Activated gamma-delta T cell (primary cell): ENCODE measurements around the gene CAMSAP2.

Experiments
- DNase-seq: peaks from one replicate; lab custom pipeline; 2025; lab: John Stamatoyannopoulos, UW

Gene CAMSAP2

GRCh38 chr1:200849430-200849829 lies 110.7 kb downstream of the CAMSAP2 start:
- no peak for DNase-seq

- no peak for DNase-seq
These were observed 111.9 kb downstream of the CAMSAP2 start for GRCh38 chr1:200850554-200850953.

- no peak for DNase-seq
These were observed 118.1 kb downstream of the CAMSAP2 start for GRCh38 chr1:200856716-200857357.

GRCh38 chr1:200857804-200858203 lies 119.1 kb downstream of the CAMSAP2 start:
- no peak for DNase-seq

GRCh38 chr1:200861937-200862647 lies 123.4 kb downstream of the CAMSAP2 start:
- no peak for DNase-seq

GRCh38 chr1:200862713-200863415 lies 124.2 kb downstream of the CAMSAP2 start:
- no peak for DNase-seq

GRCh38 chr1:200866116-200866515 lies 127.4 kb downstream of the CAMSAP2 start:
- no peak for DNase-seq

GRCh38 chr1:200866521-200866920 lies 127.8 kb downstream of the CAMSAP2 start:
- no peak for DNase-seq

GRCh38 chr1:200867018-200867811 lies 128.5 kb downstream of the CAMSAP2 start:
- no peak for DNase-seq

- no peak for DNase-seq
These were observed 130.7 kb downstream of the CAMSAP2 start for GRCh38 chr1:200869376-200869752.

- DNase-seq: no peak
These were observed 131.2 kb downstream of the CAMSAP2 start for GRCh38 chr1:200869753-200870391.

- DNase-seq: no peak
These were observed 133.9 kb downstream of the CAMSAP2 start, which contains the start of gene GPR25 for GRCh38 chr1:200872446-200873115. TSS of gene GPR25 (plus strand) at chr1:200872981. CDS start at chr1:200873038, 57 bp downstream.

- no peak for DNase-seq
These were observed 134.5 kb downstream of the CAMSAP2 start for GRCh38 chr1:200873116-200873670.

GRCh38 chr1:200873671-200874397 lies 135.1 kb downstream of the CAMSAP2 start:
- no peak for DNase-seq

GRCh38 chr1:200874694-200875093 lies 136.0 kb downstream of the CAMSAP2 start:
- DNase-seq: no peak

- no peak for DNase-seq
These were observed 136.7 kb downstream of the CAMSAP2 start for GRCh38 chr1:200875416-200875815.

GRCh38 chr1:200877010-200877409 lies 138.3 kb downstream of the CAMSAP2 start:
- DNase-seq: no peak

GRCh38 chr1:200877839-200878551 lies 139.3 kb downstream of the CAMSAP2 start:
- no peak for DNase-seq

- DNase-seq: no peak
These were observed 141.5 kb downstream of the CAMSAP2 start for GRCh38 chr1:200880212-200880611.
